Activated naive CD8-positive, alpha-beta T cell treated with anti-CD3 and anti-CD28 coated beads, Interleukin-2, amount 50 U/mL, for 16 hours (primary cell): ENCODE data around the gene AMBRA1.

Source experiments
- DNase-seq: peaks from one replicate; pipeline ENCODE4 v3.0.0-alpha.2; 2020; ENCODE audit warnings: low read depth, low spot score

Gene AMBRA1

GRCh38 chr11:46593550-46594373, at the start of gene AMBRA1:
AMBRA1 (minus strand) TSS chr11:46594023; CDS start chr11:46548380, 45,643 bp downstream.
- DNase-seq: peak; percentile 55

- no peak for DNase-seq
Observed at GRCh38 chr11:46643531-46643930, 49.7 kb upstream of the AMBRA1 start.

- no peak for DNase-seq
Observed at GRCh38 chr11:46642627-46643335, 49.0 kb upstream of the AMBRA1 start.

GRCh38 chr11:46641639-46642038, 47.8 kb upstream of the AMBRA1 start:
- no peak for DNase-seq

GRCh38 chr11:46640036-46640788, 46.4 kb upstream of the AMBRA1 start:
- no peak for DNase-seq

- no peak for DNase-seq
Observed at GRCh38 chr11:46639197-46639839, 45.5 kb upstream of the AMBRA1 start.

GRCh38 chr11:46637546-46637945, 43.7 kb upstream of the AMBRA1 start:
- no peak for DNase-seq

GRCh38 chr11:46635557-46636139, 41.8 kb upstream of the AMBRA1 start:
- no peak for DNase-seq

- no peak for DNase-seq
Observed at GRCh38 chr11:46633291-46634217, 39.7 kb upstream of the AMBRA1 start.

GRCh38 chr11:46632502-46632901, 38.7 kb upstream of the AMBRA1 start:
- DNase-seq: no peak

- no peak for DNase-seq
Observed at GRCh38 chr11:46631676-46632075, 37.9 kb upstream of the AMBRA1 start.

GRCh38 chr11:46630237-46630636, 36.4 kb upstream of the AMBRA1 start:
- no peak for DNase-seq

- no peak for DNase-seq
Observed at GRCh38 chr11:46628961-46629360, 35.1 kb upstream of the AMBRA1 start.

- DNase-seq: no peak
Observed at GRCh38 chr11:46625406-46625805, 31.6 kb upstream of the AMBRA1 start.

GRCh38 chr11:46618837-46619236, 25.0 kb upstream of the AMBRA1 start:
- DNase-seq: no peak

GRCh38 chr11:46617972-46618314, 24.1 kb upstream of the AMBRA1 start:
- no peak for DNase-seq

- DNase-seq: peak; percentile 87
Observed at GRCh38 chr11:46617134-46617971, 23.5 kb upstream of the AMBRA1 start, which contains the start of the genes ATG13 and HARBI1. ATG13 (plus strand) TSS chr11:46617553; CDS start chr11:46644292, 26,739 bp downstream. HARBI1 (minus strand) TSS chr11:46617227; CDS start chr11:46616237, 990 bp downstream.

- no peak for DNase-seq
Observed at GRCh38 chr11:46616551-46617133, 22.8 kb upstream of the AMBRA1 start.

- DNase-seq: no peak
Observed at GRCh38 chr11:46615756-46616155, 21.9 kb upstream of the AMBRA1 start.
